GM18873 (cell line): ENCODE results near the gene NHSL2.
"Not testable (repeated sequence)": the region's sequence is repeated elsewhere in the genome, so short reads cannot be mapped to it uniquely, and the experiment has no call there.

Experiments used
- ATAC-seq: cut with Tn5 transposase; IDR thresholded peaks from one replicate; pipeline ENCODE4 v1.9.1; 2021; ENCODE audit warnings: mild to moderate bottlenecking, moderate library complexity, moderate number of reproducible peaks; ENCODE audit not compliant: unreplicated experiment, low FRiP score

Gene NHSL2

DNA sequence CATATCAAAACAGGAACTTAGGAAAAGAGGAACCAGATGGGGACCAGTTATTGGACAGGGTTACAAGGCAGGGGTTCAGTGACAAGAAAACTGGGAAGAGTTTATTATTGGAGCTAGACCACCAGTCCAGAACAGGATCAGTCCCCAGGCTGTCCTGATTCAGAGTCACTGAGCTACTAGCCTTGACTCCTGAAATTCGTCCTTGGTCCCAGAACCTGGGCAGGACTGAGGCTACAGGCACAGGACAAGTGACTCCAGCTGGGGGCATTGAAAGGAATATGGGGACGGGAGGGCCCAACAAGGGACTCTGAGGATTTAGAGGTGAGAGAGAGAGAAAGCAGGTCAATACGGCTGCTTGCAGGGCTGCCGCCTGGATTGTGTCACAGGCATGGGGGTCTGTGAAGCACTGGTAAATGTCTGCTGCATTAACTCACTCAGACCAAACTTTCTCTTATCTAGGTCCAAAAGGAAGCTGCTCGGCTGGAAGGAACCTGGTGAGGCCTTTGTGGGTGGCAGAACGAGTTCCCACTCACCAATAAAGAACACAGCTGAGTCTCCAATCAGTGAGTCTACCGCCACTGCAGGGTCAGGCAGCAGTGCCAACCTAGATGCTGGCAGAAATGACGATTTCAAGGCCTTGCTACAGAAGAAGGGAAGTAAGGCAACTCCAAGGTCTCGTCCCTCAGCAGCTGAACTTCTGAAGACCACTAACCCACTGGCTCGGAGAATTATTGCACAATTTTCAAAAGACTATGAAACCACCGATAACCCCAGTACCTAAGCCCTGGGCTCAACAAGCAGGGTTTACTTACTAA is 232.4 kb downstream of the NHSL2 start:
- no peak for ATAC-seq

DNA sequence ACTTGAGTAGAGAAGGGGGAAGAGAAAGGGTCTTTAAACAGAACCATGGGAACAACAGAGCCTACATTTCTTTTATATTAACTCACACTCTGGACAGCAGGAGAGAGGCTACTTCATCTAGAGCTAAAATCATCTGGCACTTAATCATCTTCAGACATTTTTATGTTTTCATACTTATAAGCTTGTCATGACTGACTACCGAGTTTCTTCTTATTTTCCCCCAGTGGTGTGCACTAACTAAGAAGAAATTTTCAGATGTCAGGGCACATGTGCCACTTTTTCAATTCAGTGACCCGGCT is 232.9 kb downstream of the NHSL2 start:
- ATAC-seq = no peak

DNA sequence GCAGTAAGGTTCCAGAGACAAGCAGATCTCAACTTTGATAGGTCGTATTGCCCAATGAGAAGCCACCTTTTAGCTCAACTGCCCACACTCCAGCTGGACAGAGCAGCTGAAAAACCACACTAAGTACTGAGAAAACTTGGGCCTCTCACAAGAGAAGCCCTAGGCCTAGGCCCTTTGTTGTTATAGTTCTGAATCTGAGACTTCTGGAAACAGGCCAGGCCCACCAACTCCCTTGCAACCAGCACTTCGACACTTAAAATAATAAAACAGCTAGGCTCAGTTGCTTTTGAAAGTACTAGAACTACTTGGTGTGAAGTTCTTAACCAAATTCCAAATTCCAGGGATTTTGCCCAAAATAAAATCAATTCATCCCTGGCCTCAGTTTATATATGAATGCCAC is 234.5 kb downstream of the NHSL2 start:
- no peak for ATAC-seq

DNA sequence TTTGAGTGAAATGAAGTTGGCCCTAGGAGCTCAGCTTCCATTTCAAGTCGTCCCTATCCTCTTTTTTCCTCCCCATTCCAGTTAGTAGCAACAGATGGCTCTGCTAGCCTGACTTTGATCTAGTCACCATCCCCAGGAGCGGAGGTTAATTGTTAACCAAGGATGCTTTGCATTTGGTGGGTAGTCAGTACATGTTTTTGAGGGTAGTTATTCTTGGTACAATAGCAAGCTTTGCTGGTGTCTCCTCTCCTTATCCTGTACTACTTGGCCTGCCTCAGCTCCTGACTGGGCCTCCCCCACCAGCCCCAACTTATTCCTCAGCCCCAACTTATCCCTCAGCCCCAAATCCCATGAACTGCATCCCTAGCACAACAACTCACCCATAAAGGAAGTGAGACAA is 235.9 kb downstream of the NHSL2 start:
- ATAC-seq = peak; percentile 62

DNA sequence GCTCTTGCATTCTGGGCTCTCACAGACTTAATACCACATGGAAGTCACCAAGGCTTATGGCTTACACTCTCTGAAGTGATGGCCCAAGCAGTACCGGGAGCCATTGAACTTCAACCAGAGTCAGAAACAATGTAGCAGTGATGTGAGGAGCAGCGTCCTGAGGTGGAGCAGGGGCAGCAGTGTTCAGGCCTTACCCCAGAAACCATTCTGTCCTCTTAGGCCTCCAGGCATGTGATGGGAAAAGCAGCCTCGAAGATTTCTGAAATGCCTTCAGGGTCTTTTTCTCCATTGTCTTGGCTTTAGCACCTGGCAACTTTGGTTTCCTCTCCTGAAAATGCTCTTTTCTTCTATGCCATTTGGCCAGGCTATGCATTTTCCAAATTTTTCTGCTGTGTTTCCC is 248.1 kb downstream of the NHSL2 start:
- ATAC-seq = no peak

DNA sequence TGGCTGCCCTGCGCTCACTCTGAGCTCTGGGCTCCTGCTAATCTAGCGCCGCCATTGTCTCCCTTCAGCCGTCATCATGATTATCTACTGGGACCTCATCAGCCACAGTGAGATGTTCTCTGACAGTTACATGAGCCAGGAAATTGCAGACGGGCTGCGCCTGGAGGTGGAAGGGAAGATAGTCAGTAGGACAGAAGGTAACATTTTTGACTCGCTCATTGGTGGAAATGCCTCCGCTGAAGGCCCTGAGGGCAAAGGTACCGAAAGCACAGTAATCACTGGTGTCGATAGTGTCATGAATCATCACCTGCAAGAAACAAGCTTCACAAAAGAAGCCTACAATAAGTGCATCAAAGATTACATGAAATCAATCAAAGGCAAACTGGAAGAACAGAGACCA is 249.1 kb downstream of the NHSL2 start:
- ATAC-seq = no peak

DNA sequence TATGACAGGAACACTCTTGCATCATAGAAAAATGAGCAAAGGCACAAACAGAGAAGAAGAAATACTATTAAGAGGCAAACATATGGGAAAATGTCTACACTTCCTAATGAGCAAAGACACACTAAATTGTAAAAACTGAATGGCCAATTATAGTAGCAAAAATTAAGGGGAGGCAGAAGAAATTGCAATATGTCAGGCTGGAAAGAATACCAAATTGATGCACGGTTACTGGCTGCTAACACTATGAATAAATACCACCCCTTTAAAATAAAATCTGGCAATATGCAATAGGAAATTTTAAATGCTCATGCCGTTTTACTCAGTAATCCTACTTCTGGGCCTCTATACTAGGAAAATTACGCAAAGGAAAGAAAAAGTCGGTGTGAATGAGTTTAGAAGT is 254.9 kb downstream of the NHSL2 start:
- ATAC-seq = no peak

DNA sequence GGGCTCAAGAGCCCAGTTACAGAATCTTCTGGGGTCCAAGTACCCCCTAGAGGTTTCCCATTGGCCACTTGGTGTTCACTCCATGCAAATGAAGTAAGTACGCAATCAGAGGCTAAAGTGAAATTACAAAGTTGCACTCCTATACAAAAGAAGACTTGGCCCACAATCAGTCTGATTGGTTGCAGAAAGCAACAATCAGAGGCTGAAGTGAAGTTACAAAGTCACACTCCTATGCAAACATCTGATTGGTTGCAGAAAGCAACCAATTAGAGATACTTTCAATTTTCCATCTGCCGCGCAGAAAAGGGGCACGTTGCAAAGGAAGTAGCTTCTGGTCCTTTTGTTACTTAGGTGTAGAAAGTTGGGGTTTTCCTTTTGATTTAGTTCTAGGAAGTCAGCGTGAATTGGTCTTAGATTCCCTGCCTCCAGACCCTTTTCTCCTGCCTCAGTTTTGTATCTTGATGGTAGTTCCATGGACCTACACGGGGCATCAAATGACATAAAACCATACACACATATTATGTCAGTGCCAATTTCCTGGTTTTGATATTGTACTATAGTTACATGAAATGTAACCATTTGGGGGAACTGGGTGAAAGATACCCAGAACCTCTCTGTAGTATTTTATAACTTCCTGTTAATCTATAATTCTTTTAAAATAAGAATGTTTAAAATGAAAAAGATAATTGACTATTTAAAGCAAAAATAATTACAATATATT is 258.5 kb downstream of the NHSL2 start:
- ATAC-seq = no peak

DNA sequence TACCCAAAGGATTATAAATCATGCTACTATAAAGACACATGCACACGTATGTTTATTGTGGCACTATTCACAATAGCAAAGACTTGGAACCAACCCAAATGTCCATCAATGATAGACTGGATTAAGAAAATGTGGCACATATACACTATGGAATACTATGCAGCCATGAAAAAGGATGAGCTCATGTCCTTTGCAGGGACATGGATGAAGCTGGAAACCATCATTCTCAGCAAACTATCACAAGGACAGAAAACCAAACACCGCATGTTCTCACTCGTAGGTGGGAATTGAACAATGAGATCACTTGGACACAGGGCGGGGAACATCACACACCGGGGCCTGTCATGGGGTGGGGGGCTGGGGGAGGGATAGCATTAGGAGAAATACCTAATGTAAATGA is 265.6 kb downstream of the NHSL2 start:
- ATAC-seq = not testable (repeated sequence)

DNA sequence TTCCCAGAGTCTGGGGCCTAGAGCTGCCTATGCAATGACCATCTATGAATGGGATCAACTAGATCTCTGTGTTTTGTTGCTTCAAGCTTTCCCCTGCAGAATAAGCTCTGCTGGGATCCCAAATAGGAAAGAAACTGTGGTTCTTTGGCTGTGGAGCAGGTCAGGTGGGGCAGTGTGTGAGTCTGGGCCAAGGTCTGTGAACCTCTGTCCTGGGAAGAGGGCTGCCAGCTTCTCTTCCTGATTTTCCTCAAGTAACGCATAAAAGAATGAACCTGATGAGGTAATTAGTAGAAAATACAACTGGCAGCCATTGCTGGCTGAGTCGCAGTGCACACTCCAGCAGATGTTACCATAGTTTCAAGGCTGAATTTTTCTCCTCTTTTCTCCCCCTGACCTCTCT is 266.3 kb downstream of the NHSL2 start:
- no peak for ATAC-seq

DNA sequence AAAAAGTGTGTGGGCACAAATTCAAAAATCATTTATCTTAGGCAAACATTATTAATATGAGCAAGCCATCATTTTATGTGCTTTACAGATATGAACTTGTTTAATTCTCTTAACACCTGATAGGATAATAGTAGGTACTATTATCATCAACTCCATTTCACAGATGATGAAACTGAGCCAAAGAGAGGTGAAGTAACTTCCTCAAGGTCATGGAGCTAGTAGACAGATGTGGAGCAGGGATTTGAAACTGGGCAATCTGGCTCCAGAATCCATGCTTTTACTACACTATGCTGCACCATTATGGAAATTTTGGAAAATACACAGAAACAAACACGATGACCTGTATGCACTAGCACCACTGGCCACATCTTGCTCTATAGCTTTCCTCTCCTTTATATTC is 269.9 kb downstream of the NHSL2 start:
- ATAC-seq = peak; percentile 2

DNA sequence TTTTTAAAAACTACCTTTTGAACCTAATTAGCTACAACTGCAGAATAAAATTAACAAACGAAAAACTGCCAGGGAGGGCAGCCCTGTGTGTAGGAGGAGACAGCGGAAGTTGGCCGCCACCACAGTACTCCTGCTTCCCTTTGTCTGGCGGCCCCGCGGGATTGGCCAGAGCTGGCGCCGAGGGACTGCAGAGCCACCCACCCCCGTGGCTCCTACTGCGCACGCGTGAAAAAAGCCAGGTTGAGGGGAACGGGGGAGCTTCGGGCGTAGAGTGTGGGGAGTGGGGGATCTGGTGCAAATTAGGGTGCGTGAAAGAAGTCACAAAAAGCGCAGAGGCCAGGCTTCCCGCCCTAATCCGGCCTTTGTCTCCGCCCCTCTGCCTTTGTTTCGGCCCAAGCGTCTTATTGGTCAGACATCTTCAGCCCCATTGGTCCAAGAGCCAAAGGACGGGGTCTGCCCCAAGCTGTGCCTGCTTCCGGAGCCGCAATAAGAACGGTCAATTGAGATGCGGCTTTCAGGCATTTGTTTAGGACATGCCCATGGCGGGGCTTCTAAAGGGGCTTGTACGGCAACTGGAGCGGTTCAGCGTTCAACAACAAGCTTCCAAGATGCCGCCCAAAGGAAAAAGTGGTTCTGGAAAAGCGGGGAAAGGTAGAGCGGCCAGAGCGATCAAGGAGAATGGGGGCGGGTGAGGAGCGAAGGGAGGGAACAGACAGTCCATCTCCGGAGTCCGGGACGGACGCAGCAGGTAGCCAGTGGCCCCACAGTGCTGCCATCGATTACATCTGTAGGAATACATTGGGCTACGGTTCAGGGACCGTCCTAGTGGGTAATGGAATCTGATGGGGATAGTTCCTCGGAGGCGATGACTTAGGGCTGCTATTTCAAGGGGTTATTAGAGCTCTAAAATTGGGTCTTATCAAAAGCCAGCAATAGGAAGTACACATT is 270.8 kb downstream of the NHSL2 start, which contains the start of gene PIN4:
PIN4 (plus strand) TSS at position 580 of the 948 bp plus-strand sequence; CDS start at position 609, 29 bp downstream.
- ATAC-seq = peak; percentile 90

DNA sequence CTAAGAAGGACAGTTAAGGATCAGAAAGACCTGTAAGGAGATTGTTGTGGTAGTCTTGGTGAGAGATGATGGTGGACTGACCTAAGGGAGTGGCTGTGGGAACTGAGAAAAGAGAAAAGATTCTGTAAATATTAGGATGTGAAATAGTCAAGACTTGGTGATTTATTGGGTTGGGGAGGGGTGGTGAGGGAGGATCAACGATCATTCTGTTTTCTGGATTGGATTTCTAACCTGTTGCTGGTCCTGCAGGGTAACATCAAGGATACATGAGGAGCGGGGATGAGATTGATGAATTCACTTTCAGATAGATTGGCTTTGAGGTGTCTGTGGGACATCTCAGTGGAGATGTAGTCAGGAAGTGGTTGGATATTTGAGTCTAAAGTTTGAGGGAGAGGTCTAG is 272.3 kb downstream of the NHSL2 start:
- no peak for ATAC-seq

DNA sequence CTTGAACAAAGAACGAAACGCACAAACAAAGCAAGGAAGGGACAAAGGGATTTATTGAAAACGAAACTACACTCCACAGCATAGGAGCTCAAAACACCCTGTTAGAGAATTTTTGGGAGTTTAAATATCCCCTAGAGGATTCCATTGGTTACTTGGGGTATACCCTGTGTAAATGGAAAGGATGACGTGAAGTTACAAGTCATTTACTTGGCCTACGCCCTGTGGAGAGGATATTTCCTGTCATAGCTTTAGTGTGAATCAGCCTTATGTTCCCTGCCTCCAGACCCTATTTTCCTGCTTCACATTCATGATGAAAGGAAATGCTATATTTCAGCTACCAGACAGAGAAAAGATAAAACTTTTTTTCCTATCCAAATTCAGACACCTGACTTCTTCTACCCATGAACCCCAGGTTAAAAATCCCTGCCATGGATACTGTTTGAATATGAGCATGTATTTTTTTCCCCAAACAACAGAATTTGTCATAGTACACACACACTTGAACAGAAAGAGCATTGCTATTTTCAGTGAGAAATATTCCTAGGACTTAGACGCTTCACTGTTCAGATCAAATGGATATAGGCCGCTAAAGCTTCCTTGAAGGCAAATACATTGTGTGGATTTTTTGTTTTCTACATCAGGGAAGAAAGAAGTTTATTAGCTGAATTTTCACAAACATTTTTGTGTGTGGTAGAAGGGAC is 291.3 kb downstream of the NHSL2 start:
- no peak for ATAC-seq
